ENCODE data around the gene SLC25A46. TPM values are rescaled to one million over a fixed set of nuclear protein-coding genes. Genes with fewer than 3 reads are reported as not detected.

SLC25A46 gene
- total RNA-seq, 1 experiment from 2014 or later: 30.6 TPM

DNA sequence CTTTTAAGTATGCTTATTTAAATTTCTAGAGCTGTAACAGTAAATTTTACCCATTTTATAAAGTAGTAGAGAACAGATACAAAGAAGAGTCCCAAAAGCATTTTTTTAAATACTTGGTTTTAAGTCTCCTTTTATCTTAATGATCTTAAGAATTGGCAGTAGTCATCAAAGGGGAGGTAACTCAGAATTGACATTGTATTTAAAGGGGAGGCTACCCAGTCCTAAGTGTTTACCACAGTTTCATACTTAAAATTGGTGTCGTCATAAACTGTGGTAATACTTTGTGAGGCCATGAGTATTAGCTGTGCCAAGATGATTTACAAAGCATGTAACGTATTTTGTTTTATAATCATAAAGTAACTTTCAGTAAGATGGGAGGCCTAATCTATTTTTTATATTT is 14.8 kb downstream of the SLC25A46 start:
- Mint-ChIP-seq H3K27me3 (ENCODE audit: insufficient read depth, unreplicated experiment) (no peaks in the 10 kb centered on the region), H3K27ac (ENCODE audit: unreplicated experiment) (no peak overlapping the region), H3K36me3 (ENCODE audit: insufficient read depth, unreplicated experiment) (peaks cover 9% of the 10 kb centered on the region), H3K4me3 (ENCODE audit: unreplicated experiment) (no peak overlapping the region), H3K9me3 (ENCODE audit: unreplicated experiment) (no peaks in the 10 kb centered on the region), H3K4me1 (ENCODE audit: low read depth, unreplicated experiment) (no peaks in the 10 kb centered on the region)
- Histone ChIP-seq H3K9me3 (no peaks in the 10 kb centered on the region), H3K4me3 (ENCODE audit: low read depth, low read length) (no peak overlapping the region), H3K27me3 (replicated peaks; ENCODE audit: control insufficient read depth, insufficient read depth, low read length) (no peaks in the 10 kb centered on the region), H3K36me3 (ENCODE audit: control insufficient read depth, insufficient read depth, low read length) (no peaks in the 10 kb centered on the region), H3K4me1 (no peaks in the 10 kb centered on the region)
- ChIA-PET CTCF (no interaction called here), POLR2A (no interaction called here)
- intact Hi-C loops (cut with micrococcal nuclease; ENCODE audit: unreplicated experiment): no loop called here
- BruUV-seq (replicated peaks): no TSS peak
- DNase-seq: no peak
- TF ChIP-seq, protein P1, sequence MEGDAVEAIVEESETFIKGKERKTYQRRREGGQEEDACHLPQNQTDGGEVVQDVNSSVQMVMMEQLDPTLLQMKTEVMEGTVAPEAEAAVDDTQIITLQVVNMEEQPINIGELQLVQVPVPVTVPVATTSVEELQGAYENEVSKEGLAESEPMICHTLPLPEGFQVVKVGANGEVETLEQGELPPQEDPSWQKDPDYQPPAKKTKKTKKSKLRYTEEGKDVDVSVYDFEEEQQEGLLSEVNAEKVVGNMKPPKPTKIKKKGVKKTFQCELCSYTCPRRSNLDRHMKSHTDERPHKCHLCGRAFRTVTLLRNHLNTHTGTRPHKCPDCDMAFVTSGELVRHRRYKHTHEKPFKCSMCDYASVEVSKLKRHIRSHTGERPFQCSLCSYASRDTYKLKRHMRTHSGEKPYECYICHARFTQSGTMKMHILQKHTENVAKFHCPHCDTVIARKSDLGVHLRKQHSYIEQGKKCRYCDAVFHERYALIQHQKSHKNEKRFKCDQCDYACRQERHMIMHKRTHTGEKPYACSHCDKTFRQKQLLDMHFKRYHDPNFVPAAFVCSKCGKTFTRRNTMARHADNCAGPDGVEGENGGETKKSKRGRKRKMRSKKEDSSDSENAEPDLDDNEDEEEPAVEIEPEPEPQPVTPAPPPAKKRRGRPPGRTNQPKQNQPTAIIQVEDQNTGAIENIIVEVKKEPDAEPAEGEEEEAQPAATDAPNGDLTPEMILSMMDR (IDR thresholded peaks at IDR 0.05; ENCODE audit: insufficient read depth in 1 of 2, low read depth in 1 of 2, low read length in 1 of 2, severe bottlenecking in 1 of 2, unreplicated experiment in 1 of 2): no peak

DNA sequence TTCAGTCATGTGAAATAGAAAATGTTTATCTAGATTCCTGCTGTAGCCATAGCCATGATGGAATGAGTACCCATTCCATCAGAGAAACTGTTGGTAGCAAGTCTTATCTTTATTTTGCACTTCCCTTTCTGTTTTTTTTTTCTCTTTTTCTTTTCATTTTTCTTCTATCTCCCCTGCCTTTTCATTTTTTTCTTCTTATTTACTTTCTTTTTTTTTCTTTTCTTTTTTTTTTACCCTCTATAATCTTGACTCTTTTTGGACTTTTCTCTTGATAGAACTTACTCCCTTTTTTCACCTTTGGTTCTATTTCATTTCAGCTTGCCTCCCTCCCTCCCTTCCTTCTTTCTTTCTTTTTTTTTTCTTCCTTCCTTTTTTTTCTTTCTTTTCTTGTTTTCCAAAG is 15.4 kb downstream of the SLC25A46 start:
- H3K4me1 Mint-ChIP-seq (ENCODE audit: low read depth, unreplicated experiment): no peaks in the 10 kb centered on the region

DNA sequence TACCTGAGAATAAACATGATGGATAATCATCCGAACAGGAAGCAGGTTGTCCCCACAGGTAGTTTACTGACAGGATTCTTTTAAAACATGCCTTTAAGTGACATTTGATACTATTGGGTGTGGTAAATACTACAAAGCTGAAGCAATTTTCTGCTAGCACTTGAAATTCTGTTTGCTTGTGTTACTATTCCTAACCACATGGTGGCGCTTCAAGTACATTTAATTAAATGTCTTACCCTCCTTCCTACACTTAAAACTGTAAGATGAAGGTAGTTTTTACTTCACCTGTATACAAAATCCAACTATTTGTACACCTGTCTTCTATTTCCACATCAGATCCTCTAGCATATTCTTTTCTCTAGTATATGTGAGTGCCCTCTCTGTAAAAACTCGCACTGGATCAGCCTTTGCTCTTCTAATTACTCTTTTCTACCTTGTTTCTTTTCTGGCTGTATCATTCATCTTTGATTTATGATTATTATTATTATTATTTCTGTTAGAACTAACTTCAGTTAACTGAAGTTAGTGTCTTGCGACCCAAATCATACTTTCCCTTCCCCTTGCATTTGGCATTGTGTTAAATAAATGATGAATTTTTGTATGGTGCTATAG is 18.4 kb downstream of the SLC25A46 start:
- Histone ChIP-seq H3K4me1 (no peaks in the 10 kb centered on the region), H3K9me3 (no peaks in the 10 kb centered on the region), H3K27me3 (replicated peaks; ENCODE audit: control insufficient read depth, insufficient read depth, low read length) (no peaks in the 10 kb centered on the region), H3K36me3 (ENCODE audit: control insufficient read depth, insufficient read depth, low read length) (no peaks in the 10 kb centered on the region), H3K4me3 (ENCODE audit: low read depth, low read length) (no peak overlapping the region)
- Mint-ChIP-seq H3K27me3 (ENCODE audit: insufficient read depth, unreplicated experiment) (no peaks in the 10 kb centered on the region), H3K4me3 (ENCODE audit: unreplicated experiment) (no peak overlapping the region), H3K4me1 (ENCODE audit: low read depth, unreplicated experiment) (no peaks in the 10 kb centered on the region), H3K9me3 (ENCODE audit: unreplicated experiment) (no peaks in the 10 kb centered on the region), H3K27ac (ENCODE audit: unreplicated experiment) (no peak overlapping the region), H3K36me3 (ENCODE audit: insufficient read depth, unreplicated experiment) (peaks cover 8% of the 10 kb centered on the region)
- intact Hi-C loops (cut with micrococcal nuclease; ENCODE audit: unreplicated experiment): loop anchor here (1.0 to 5.0 kb wide), 4 partner anchors 108 to 795 kb away; no protein-coding TSS in a partner anchor
- CTCF ChIA-PET: no interaction called here
- BruUV-seq (replicated peaks): no TSS peak
- TF ChIP-seq, protein P1 (IDR thresholded peaks at IDR 0.05; ENCODE audit: insufficient read depth in 1 of 2, low read depth in 1 of 2, low read length in 1 of 2, severe bottlenecking in 1 of 2, unreplicated experiment in 1 of 2): peak; percentile 52 to 59
- peak in 1 of 2 experiments; percentile 46 for DNase-seq
- POLR2A ChIA-PET: no interaction called here

More for the DNA sequence above, 15.4 kb downstream of the SLC25A46 start:
- Mint-ChIP-seq H3K36me3 (ENCODE audit: insufficient read depth, unreplicated experiment) (peaks cover 9% of the 10 kb centered on the region), H3K27ac (ENCODE audit: unreplicated experiment) (no peak overlapping the region), H3K27me3 (ENCODE audit: insufficient read depth, unreplicated experiment) (no peaks in the 10 kb centered on the region), H3K4me3 (ENCODE audit: unreplicated experiment) (no peak overlapping the region), H3K9me3 (ENCODE audit: unreplicated experiment) (no peaks in the 10 kb centered on the region)
- ChIA-PET POLR2A (no interaction called here), CTCF (no interaction called here)
- Histone ChIP-seq H3K27me3 (replicated peaks; ENCODE audit: control insufficient read depth, insufficient read depth, low read length) (no peaks in the 10 kb centered on the region), H3K4me1 (no peaks in the 10 kb centered on the region), H3K4me3 (ENCODE audit: low read depth, low read length) (no peak overlapping the region), H3K36me3 (ENCODE audit: control insufficient read depth, insufficient read depth, low read length) (no peaks in the 10 kb centered on the region), H3K9me3 (no peaks in the 10 kb centered on the region)
- no TSS peak for BruUV-seq (replicated peaks)
- no peak for DNase-seq
- intact Hi-C loops (cut with micrococcal nuclease; ENCODE audit: unreplicated experiment): no loop called here
- TF ChIP-seq, protein P1 (IDR thresholded peaks at IDR 0.05; ENCODE audit: insufficient read depth in 1 of 2, low read depth in 1 of 2, low read length in 1 of 2, severe bottlenecking in 1 of 2, unreplicated experiment in 1 of 2): no peak

All from Caco-2 (cell line).